ENCODE results near the gene TASP1. TPM values are rescaled to one million over a fixed set of nuclear protein-coding genes. Genes with fewer than 3 reads are reported as not detected.

Gene TASP1
- total RNA-seq, 4 donors from 2014 or later, result 11.6 to 15.7 (median 13.0) TPM

DNA sequence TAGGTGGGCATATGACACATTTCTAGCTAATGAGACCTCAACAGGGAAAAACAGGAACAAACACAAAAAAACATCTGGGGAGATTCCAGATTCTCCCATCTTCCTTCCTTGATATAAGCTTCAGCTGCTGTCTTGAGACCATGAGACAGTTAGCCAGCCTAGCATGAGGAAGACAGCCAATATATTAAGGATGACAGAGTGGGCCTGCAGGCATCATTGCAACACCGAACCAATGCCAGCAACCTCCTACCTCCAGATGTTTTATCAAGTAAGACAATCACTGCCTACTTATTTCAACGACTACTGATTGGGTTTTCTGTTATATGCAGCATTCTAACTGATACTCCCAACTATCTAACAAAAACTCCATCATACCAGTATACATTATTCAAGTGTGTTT is 298.6 kb downstream of the TASP1 start:
- H3K4me1 ChIP-seq, result peaks cover 0 to 11% (median 2%) of the 10 kb centered on the region in 4 donors
- H3K36me3 ChIP-seq, result no peaks in the 10 kb centered on the region
- H3K27ac ChIP-seq (replicated peaks in 1 of 4), result no peak overlapping the region
- no peak overlapping the region for H3K4me3 ChIP-seq
- intact Hi-C loops (cut with DNase I), result no loop called here
- WGBS, result 60% methylated on average over 2 of the region's 2 CpGs
- no peaks in the 10 kb centered on the region for H3K27me3 ChIP-seq
- DNase-seq (ENCODE audit: extremely low spot score), result no peak
- no peaks in the 10 kb centered on the region for H3K9me3 ChIP-seq
- no peak for TF ChIP-seq EP300 (IDR thresholded peaks at IDR 0.05)
- TF ChIP-seq POLR2A (IDR thresholded peaks at IDR 0.05; ENCODE audit: low read depth), result no peak
- TF ChIP-seq POLR2AphosphoS5 (IDR thresholded peaks at IDR 0.05), result no peak
- TF ChIP-seq, protein P1, sequence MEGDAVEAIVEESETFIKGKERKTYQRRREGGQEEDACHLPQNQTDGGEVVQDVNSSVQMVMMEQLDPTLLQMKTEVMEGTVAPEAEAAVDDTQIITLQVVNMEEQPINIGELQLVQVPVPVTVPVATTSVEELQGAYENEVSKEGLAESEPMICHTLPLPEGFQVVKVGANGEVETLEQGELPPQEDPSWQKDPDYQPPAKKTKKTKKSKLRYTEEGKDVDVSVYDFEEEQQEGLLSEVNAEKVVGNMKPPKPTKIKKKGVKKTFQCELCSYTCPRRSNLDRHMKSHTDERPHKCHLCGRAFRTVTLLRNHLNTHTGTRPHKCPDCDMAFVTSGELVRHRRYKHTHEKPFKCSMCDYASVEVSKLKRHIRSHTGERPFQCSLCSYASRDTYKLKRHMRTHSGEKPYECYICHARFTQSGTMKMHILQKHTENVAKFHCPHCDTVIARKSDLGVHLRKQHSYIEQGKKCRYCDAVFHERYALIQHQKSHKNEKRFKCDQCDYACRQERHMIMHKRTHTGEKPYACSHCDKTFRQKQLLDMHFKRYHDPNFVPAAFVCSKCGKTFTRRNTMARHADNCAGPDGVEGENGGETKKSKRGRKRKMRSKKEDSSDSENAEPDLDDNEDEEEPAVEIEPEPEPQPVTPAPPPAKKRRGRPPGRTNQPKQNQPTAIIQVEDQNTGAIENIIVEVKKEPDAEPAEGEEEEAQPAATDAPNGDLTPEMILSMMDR (IDR thresholded peaks at IDR 0.05), result no peak

Other genes with a start within 250 kb of the TASP1 start
- 10 to 100 TPM in 3 of 4 donors, 1 to 10 TPM in 1; 9.0 to 16.2 (median 13.3) TPM for gene ESF1, start 146.0 kb upstream of the TASP1 start, total RNA-seq
- gene NDUFAF5, start 146.1 kb upstream of the TASP1 start, total RNA-seq, result 10 to 100 TPM; 11.9 to 23.3 (median 19.1) TPM

All from esophagus muscularis mucosa (tissue), 4 donors.